HG02885 (cell line): ENCODE results near the gene SLC16A10.

ENCODE experiments used
- ATAC-seq: cut with Tn5 transposase; IDR thresholded peaks from one replicate; pipeline ENCODE4 v1.9.1; 2021; ENCODE audit warnings: mild to moderate bottlenecking; ENCODE audit not compliant: unreplicated experiment, poor library complexity

Gene SLC16A10

DNA sequence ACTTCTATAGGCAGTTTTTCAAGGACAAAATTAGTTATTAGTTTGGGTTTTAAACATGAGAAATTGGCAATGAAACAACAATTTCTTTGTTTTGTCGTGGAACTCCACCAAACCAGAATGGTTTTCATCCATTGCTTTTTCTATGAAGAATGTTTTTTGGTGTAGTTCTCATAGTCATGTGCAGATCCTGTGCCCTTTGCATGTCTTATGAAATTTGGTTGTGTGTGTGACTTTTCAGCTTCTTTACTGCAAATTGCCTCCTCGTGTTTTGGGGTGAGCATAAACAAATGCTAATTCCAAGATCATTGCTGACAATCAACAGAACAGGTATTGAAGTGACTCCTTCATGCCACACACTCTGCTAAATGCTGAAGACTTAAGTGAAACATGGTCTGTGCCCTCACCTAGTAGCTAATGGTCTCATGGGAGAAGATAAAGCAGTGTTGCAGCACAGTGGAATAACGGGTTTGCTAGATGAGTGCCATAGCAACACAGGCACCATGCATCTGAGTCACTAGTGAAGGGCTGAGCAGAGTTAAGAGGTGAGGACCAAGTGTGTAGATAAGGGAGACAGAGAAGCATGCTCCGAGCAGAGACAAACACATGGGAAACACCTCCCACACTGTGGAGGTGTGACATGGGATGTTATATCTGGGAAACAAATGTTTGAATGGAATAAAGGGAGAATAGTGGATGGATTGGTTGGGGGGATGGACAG is 120.0 kb downstream of the SLC16A10 start:
- ATAC-seq = no peak

DNA sequence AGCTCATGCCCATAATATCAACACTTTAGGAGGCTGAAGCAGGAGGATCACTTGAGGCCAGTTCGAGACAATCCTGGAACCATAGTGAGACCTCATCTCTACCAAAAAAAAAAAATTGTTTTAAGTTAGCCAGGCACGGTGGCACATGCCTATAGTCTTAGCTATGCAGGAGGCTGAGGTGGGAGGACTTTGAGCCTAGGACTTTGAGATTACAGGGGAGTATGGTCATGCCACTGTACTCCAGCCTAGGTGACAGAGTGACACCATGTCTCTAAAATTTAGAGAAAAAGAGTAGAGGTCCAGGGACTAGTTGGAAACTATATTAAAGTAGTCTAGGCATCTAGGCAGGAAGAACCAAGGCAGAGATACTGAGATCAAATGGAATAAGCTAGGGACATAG is 121.6 kb downstream of the SLC16A10 start:
- ATAC-seq = no peak

DNA sequence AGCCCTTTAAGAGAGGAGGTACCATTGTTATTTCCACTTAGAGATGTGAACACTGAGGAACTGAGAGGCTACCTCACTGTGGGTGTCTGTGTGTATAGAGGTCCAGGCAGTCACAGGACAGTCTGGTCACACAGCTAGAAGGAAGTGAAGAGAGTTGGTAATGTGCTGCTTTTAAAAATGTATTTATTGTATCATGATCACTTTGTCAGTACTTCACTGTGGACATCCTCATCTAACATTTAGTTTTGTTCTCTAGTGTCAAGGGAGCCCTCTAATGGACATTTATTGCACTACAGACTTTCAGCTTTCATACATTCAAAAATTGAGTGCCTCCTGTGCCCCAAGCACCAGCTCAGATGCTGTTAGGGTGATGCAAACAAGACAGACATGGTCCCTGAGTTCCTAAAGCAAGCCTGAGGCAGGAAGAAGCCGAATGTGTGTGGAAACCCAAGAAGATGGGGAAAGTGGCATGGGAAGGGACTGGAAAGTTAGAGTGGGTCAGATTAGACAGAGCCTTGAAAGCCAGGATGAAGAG is 123.0 kb downstream of the SLC16A10 start:
- ATAC-seq = peak; percentile 68

DNA sequence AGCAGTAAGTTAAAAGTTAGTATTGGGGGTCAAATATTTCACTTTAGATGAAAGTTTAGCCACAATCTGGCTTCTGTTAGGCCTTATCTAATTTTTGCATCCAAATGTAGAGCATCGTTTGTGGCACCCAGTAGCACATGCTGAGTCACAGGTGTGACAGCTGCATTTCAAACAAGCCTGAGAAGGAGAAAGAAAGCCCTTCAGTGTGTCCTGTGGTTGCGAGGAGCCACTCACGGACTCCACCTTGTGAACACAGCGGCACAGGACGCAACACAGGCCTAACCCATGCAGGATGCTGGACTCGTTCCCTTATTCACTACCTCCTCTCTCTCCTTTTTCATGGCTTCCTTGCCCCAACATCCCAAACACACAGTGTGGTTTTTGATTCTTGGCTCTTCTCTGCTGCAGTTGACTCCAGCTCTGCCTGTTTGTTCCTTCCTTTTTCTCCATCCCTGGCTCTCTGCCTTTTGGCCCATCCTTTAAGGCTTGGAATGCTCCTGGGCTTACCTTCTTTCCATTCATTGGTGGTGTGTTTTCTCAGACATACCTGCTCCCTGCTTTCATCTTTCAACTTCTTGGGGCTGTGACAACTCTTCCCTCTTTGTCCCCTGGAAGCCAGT is 124.2 kb downstream of the SLC16A10 start:
- ATAC-seq = no peak

DNA sequence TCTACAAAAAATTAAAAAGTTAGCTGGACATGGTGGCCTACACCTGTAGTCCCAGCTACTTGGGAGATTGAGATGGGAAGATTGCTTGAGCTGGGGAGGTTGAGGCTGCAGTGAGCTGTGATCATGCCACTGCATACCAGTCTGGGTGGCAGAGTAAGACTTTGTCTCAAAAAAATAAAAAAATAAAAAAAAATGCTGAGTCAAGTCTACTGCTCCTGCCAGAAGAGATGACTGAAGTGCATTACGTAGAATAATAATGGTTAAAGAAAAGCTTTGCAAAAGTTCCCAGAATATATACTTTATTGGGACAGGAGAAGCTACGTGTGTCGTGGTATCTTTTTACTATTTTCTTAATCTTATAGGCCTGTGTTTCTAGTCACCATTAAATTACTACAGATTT is 125.3 kb downstream of the SLC16A10 start:
- no peak for ATAC-seq

DNA sequence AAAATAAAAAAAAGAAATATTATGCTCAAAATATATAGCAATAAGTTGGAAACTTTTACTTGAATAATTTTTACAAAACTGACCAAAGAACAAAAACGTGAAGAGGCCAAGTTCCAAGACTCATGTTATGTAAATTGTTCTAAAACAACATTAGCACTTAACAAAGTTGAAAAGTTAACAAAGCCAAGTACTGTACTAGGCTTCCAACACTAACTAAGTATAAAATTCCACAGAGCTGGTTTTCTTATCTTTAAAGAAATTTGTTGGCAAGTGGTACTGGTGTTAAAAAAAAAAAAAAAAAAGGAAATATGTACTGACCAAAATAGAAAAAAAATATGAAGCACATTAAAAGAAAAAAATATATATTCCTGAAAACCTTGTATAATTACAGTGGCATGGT is 127.8 kb downstream of the SLC16A10 start:
- no peak for ATAC-seq

DNA sequence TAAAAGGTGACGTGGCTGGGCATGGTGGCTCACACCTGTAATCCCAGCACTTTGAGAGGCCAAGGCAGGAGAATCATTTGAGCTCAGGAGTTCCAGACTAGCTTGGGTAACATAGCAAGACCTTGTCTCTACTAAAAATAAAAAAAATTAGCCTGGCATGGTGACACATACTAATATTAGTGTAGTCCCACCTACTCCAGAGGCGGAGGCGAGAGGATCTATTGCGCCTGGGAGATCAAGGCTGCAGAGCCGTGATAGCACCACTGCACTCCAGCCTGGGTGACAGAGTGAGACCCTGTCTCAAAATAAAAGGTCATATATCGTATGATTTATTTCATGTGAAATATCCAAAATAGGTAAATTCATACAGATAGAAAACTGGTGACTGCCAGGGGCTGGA is 132.5 kb downstream of the SLC16A10 start:
- ATAC-seq = no peak

DNA sequence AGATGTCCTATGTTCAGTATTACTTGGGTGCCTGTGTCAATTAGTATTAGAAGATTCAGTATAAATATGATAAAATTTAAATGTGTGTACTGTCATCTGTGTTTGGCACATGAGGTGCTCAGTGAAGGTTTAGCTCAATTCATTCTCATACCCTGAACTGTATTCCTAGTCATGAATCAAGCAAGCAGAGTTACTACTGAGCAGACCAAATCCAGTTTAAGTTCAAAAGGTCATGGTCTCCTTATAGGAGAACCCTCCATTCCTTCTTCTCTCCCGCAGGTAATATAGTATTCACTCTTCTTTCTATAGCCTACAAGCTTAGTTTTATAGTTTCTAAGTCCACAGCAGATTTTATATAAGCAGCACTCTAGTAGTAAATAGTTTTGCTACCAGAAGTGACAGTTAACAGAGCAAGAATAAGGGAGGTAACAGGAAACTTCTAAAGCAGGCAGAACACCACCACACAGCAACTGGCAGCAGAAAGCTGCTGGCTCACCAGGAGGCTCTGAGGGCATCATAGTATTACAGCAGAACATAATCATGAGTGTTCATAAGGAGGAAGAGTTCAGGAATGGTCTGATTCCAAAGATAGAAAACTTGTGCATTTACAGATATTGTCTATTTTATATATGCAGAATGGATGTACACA is 133.2 kb downstream of the SLC16A10 start:
- ATAC-seq = no peak

DNA sequence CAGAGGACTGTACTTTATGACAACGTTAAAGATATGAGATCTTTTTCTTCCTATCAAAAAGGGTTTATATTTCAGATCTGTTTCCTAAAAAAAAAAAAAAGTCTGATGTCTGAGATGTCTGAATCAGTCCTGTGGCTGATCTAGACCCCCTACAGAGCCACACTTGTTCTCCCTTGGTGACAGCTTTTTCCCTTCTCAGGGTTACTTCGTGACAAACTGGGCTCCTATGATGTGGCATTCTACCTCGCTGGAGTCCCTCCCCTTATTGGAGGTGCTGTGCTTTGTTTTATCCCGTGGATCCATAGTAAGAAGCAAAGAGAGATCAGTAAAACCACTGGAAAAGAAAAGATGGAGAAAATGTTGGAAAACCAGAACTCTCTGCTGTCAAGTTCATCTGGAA is 134.5 kb downstream of the SLC16A10 start:
- no peak for ATAC-seq

DNA sequence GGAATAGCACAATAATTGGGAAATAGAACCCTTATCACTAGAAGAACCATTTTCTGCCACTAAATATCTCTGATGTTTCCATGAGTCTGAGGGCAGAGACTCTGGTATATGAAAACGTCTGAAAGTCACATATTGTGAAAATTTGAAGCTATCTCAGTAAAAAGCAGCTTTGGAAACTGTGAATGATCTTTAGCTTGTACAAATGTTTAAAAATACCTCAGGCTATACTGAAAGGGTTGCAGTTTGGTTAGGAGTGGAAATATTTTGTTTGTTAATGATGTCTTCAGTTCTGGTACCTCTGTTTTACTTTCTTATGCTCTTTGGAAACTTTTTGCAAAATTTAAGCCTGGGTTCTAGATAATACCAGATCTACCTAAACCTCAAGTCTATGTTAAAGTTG is 135.0 kb downstream of the SLC16A10 start:
- ATAC-seq = peak; percentile 71

DNA sequence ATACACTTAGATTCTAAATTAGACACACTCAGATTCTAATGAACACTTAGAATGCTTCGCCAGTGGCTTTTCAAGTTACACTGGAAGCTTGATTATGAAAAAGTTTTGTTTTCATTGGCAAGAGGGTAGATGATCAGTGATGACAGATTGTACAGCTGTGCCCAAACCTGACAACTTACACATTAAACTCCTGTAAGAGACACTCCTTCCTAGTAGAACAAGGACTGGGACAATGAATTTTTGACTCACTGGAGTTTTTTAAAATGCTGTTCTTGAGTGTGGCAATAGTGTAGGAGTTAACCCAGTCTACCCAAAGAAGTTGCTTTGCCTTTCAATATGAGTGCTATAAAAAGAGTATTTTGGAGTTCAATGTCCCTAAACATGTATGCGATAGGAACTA is 140.8 kb downstream of the SLC16A10 start:
- ATAC-seq = no peak

DNA sequence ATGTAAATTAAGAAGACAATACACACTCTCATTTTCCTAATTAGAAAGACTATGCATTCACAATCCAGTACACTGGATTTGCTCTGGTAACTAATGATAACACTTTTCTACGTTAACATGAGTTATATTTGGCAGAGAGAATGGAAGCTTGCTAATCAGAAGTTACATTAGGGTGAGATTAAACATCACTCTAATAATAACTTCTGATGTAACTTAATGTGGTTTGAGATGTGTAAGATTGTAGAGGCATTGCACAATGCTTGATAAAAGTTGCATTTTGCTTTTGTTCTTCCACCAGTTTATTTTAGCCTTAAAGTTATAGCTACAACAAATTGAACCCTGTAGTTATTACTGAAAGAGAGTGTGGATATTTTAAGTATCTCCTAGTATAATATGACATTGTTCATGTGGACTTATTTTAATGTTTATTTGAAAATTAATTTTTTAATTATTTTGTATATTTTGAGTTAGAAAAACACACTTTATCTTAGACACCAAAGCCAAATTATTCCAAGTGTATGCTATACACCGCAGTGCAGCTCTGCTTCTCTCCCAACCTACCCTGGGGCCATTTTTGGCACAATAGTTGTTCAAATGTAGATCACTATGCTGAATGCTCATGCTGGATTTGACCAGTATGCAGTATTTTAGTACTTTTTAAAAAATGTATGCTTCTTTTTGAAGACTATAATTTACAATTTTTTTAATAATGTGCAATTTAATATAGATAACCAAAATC is 143.2 kb downstream of the SLC16A10 start:
- no peak for ATAC-seq

DNA sequence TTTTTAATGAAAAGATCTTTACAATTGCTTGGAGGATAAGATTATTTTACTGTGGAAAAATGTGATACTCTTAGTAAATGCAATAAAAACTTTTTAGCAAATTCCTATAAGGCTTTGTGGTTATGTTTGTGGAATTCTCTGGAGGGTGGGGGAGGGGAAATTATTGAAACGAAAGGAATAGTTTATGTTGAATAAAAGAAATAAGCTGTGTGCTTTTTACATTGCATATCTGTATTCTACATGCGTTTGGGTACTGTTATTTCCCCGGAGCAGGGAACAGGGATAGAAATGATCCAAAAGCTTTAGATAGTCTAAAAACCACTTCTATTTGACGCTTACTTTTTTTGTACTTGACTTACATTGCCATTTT is 143.8 kb downstream of the SLC16A10 start:
- ATAC-seq = no peak

DNA sequence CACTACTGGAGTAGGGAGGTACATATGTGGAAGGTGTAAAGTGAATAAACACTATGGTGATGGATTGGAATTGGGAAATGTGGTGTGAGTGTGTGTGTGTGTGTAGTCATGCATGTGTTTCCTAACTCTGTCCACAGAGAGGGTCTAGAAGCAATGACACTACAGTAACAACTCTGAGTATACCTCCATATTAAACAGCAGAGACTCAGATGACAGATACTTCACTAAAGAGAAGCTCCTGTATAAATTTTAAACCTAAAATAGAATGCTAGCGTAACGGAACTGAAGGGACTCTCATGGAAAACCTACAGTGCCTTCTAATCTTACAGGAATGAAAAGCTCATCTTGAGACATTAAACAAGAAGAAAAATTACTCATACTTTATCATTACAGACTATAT is 150.5 kb downstream of the SLC16A10 start:
- no peak for ATAC-seq

DNA sequence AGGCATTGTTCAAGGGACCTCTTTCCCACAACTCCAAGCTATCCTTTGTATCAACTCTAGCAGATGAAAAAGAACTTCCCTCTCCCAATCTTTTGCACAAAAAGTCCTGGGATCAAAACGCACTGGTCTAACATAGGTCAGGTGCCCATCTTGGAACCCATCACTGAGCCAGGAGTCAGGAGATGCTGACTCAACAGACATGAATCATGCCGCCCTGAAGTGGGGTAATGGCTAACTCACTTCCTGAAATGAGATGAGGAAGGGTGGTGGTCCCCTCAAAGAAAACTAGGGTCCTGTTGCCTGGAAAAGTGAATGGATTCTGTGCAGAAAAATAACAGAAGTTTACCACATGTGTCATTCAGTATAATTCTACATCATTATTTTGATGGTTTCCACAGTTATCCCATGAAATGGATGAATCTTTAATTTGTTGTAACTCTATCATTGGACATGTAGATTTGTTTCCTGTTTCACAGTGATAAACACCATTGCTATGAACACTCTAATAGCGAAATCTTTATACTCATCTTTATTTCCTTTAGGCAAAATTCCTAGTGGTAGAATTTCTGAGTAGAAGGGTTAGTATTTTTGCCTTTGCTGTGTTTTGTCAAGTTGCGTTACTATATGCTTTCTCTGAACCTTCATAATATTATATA is 151.3 kb downstream of the SLC16A10 start:
- no peak for ATAC-seq

DNA sequence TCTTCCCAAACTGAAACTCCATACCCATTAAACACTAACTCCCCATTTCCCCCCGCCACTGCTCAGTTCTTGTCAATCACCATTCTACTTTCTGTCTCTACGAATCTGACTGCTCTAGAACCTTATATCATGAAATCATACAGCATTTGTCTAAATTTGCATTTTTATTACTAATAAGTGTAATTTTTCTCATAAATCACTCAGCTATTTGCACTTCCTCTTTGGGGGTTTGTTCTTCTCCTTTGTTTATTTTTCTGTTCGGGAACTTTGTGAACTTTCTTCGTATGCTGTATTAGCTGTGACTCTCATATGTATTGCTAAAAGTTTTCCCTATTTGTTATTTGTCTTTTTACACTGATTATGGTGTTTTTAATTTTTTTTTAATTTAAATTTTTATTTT is 152.2 kb downstream of the SLC16A10 start:
- no peak for ATAC-seq

DNA sequence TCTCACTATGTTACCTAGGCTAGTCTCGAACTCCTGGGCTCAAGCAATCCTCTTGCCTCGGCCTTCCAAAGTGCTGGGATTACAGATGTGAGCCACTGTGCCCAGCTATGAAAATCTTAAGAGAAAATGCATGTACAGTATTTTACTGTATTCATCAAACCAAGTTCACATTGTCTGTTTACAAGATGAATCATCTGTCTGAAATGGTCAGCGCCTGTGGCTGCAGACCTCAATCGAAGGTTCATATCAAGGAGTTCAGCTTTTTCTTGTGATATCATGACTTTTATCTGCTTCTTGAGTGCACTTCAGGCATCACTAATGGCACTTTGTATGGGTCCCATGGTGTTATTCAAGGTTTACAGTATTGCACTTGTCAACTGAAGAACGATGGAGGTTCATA is 155.1 kb downstream of the SLC16A10 start:
- ATAC-seq = no peak

DNA sequence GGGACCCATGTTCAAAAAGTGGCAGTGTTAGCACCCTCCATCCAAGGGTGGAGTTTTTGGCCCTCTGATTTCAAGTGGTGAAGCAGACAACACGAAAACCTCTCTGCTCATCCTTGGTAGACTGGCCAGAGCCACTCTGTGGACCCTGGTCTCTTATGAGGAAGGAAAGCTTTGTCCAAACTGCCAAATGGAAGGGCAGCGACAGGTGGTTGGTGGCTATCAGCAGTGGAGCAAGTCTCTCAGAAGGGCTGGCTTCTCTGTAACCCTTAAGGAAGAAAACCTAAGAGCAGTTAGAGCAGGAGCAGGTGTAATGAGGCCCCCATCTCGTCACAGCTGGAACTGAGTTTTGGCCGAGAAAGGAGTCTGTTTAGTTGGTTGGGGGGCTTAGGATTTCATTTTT is 155.8 kb downstream of the SLC16A10 start:
- ATAC-seq = no peak

DNA sequence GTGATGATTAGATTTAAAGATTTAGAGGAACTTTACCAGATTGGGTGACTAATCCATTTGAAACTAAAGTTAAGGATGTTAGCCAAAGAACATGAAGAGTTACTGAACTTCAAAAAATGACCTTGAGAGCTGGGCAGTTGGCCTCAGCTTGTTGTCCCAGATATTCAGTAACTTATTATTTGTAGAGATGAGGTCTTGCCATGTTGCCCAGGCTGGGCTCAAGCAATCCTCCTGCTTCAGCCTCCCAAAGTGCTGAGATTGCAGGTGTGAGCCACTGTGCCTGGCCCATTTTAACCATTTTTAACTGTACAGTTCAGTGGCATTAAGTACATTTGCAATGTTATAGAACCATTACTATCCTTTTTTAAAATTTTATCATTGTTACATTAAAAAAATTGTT is 161.5 kb downstream of the SLC16A10 start:
- no peak for ATAC-seq

DNA sequence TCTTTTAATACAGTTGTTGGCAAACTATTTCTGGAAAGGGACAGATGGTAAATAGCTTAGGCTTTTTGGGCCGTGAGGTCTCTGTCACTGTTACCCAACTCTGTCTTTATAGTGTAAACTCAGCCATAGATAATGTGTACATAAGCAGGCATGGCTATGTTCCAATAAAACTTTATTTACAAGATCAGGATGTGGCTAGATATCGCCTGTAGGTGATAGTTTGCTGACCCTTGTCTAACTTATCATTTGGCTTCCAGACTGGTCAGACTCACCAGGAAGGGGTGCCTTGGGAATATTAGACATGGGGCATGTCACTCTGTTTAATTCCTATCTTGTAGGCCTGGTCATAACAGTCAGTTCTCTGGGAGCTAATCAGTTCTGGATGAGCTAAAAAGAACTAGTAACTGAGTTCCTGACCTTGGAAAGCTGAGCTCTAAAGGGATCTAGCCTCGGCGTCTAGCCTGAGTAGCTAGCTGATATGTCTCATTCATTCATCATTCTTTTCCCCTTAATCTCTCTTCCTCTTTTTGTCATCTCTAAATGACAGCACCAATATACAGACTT is 163.6 kb downstream of the SLC16A10 start:
- ATAC-seq = no peak
